CD4-positive, CD25-positive, alpha-beta regulatory T cell (primary cell): Measurements from ENCODE around the gene SLC28A1. TPM values are rescaled to one million over a fixed set of nuclear protein-coding genes. Genes with fewer than 3 reads are reported as not detected.
A peak's percentile ranks its signal among the peaks of the same experiment; 100 is the strongest.
"Not testable (repeated sequence)": the region's sequence is repeated elsewhere in the genome, so short reads cannot be mapped to it uniquely, and the experiment has no call there.

Source experiments
- ATAC-seq, 2 donors: fragments of 150-1000 bp; cut with Tn5 transposase; one replicate each; pipeline ENCODE4 v1.10.0; 2021; ENCODE audit warnings: low read depth in 2 of 2, moderate number of reproducible peaks in 2 of 2, moderate library complexity in 1 of 2
- DNase-seq, 3 donors: peaks; one replicate each; pipeline versions ENCODE4 v3.0.0 to v3.0.0-alpha.2; 2012 to 2022; ENCODE audit warnings: mixed read lengths in 1 of 3
- H3K27ac ChIP-seq: one replicate; pipeline ENCODE4 v1.7.0; 2013; ENCODE audit warnings: mild to moderate bottlenecking, low read length; ENCODE audit not compliant: insufficient read depth, poor library complexity, severe bottlenecking
- H3K27me3 ChIP-seq: one replicate; pipeline ENCODE4 v1.7.0; 2013; ENCODE audit warnings: low read length; ENCODE audit not compliant: control insufficient read depth, insufficient read depth
- H3K36me3 ChIP-seq: one replicate; pipeline ENCODE4 v1.7.0; 2013; ENCODE audit warnings: mild to moderate bottlenecking, low read length, moderate library complexity; ENCODE audit not compliant: control insufficient read depth, insufficient read depth
- H3K4me1 ChIP-seq: 2 replicates; pipeline ENCODE4 v1.7.0; 2013; ENCODE audit warnings: mild to moderate bottlenecking, low read length; ENCODE audit not compliant: insufficient read depth, control insufficient read depth, poor library complexity, severe bottlenecking
- H3K4me3 ChIP-seq: one replicate; pipeline ENCODE4 v1.7.0; 2013; ENCODE audit warnings: low read depth, mild to moderate bottlenecking, low read length, moderate library complexity
- H3K9me3 ChIP-seq, 2 experiments: 1 replicate in 1 of 2; 2 replicates in 1 of 2; pipeline ENCODE4 v1.7.0; 2013; ENCODE audit warnings: low read length in 2 of 2, mild to moderate bottlenecking in 1 of 2, moderate library complexity in 1 of 2; ENCODE audit not compliant: control insufficient read depth in 2 of 2
- H3K27ac Mint-ChIP-seq, 3 donors: one replicate each; pipeline ENCODE4 v1.8.0; 2020 to 2022; ENCODE audit warnings: mild to moderate bottlenecking in 3 of 3, mixed read lengths in 3 of 3, moderate library complexity in 2 of 3
- H3K27me3 Mint-ChIP-seq: one replicate; pipeline ENCODE4 v1.8.0; 2022; ENCODE audit warnings: mild to moderate bottlenecking, mixed read lengths
- H3K36me3 Mint-ChIP-seq: one replicate; pipeline ENCODE4 v1.8.0; 2020; ENCODE audit warnings: mixed read lengths
- H3K4me1 Mint-ChIP-seq, 4 donors: one replicate each; pipeline ENCODE4 v1.8.0; 2020 to 2022; ENCODE audit warnings: mixed read lengths in 4 of 4, mild to moderate bottlenecking in 1 of 4
- H3K4me3 Mint-ChIP-seq, 4 donors: one replicate each; pipeline ENCODE4 v1.8.0; 2020 to 2022; ENCODE audit warnings: mild to moderate bottlenecking in 4 of 4, mixed read lengths in 4 of 4, moderate library complexity in 3 of 4
- H3K9me3 Mint-ChIP-seq, 7 donors: one replicate each; pipeline ENCODE4 v1.8.0; 2020 to 2022; ENCODE audit warnings: mixed read lengths in 7 of 7, mild to moderate bottlenecking in 3 of 7, moderate library complexity in 2 of 7
- polyA plus RNA-seq, 4 donors: library from polyadenylated mRNA; unstranded; fragments of 300-500 nt; fragmentation: Illumina TruSeq; gene quantifications; one replicate each; pipeline ENCODE4 v1.2.3, GENCODE V29; 2021
- total RNA-seq: library from RNA; stranded (reverse); gene quantifications from one replicate; pipeline ENCODE4 v1.2.3, GENCODE V29; 2022

SLC28A1 gene
- total and polyA plus RNA-seq, 5 donors from 2014 or later, result not detected

GRCh38 chr15:84842781-84843180 is 41.7 kb upstream of the SLC28A1 start:
- Mint-ChIP-seq H3K4me3 (no peak overlapping the region), H3K27ac (no peak overlapping the region)

GRCh38 chr15:84844964-84845363 is 39.5 kb upstream of the SLC28A1 start:
- Histone ChIP-seq H3K36me3 (no peaks in the 10 kb centered on the region), H3K27me3 (no peaks in the 10 kb centered on the region), H3K9me3 (peaks cover 6 to 15% of the 10 kb centered on the region in 2 experiments), H3K4me1 (no peaks in the 10 kb centered on the region), H3K27ac (no peak overlapping the region), H3K4me3 (no peak overlapping the region)
- Mint-ChIP-seq H3K4me1 (no peaks in the 10 kb centered on the region), H3K4me3 (no peak overlapping the region), H3K27me3 (peaks cover 5% of the 10 kb centered on the region), H3K36me3 (peaks cover 4% of the 10 kb centered on the region), H3K27ac (no peak overlapping the region), H3K9me3 (peaks cover 2 to 16% (median 7%) of the 10 kb centered on the region in 7 donors)
- no peak for ATAC-seq
- no peak for DNase-seq

More at GRCh38 chr15:84842781-84843180, 41.7 kb upstream of the SLC28A1 start:
- H3K36me3 Mint-ChIP-seq, result peaks cover 4% of the 10 kb centered on the region
- no peak overlapping the region for H3K4me3 ChIP-seq
- no peaks in the 10 kb centered on the region for H3K4me1 Mint-ChIP-seq
- no peaks in the 10 kb centered on the region for H3K4me1 ChIP-seq
- peaks cover 8% of the 10 kb centered on the region for H3K27me3 Mint-ChIP-seq
- H3K9me3 Mint-ChIP-seq, result peaks cover 2 to 14% (median 5%) of the 10 kb centered on the region in 7 donors
- no peak overlapping the region for H3K27ac ChIP-seq
- ATAC-seq (no peak), DNase-seq (no peak)
- no peaks in the 10 kb centered on the region for H3K36me3 ChIP-seq
- H3K9me3 ChIP-seq, result peaks cover 6 to 15% of the 10 kb centered on the region in 2 experiments
- H3K27me3 ChIP-seq, result no peaks in the 10 kb centered on the region

- H3K4me3 ChIP-seq, H3K4me3 Mint-ChIP-seq, H3K27me3 ChIP-seq, H3K36me3 Mint-ChIP-seq, ATAC-seq, H3K36me3 ChIP-seq, H3K4me1 ChIP-seq, H3K27ac Mint-ChIP-seq, H3K27ac ChIP-seq, H3K4me1 Mint-ChIP-seq, H3K27me3 Mint-ChIP-seq: not testable (repeated sequence)
- peaks cover 6 to 15% of the 10 kb centered on the region in 2 experiments for H3K9me3 ChIP-seq
- peak in 1 of 3 donors; percentile 48 for DNase-seq
- peaks cover 2 to 16% (median 7%) of the 10 kb centered on the region in 7 donors for H3K9me3 Mint-ChIP-seq
Measured at GRCh38 chr15:84845631-84846030, 38.8 kb upstream of the SLC28A1 start.

- Mint-ChIP-seq H3K27me3 (peaks cover 5% of the 10 kb centered on the region), H3K4me3 (no peak overlapping the region), H3K36me3 (peaks cover 4% of the 10 kb centered on the region), H3K9me3 (peaks cover 2 to 16% (median 7%) of the 10 kb centered on the region in 7 donors), H3K4me1 (no peaks in the 10 kb centered on the region), H3K27ac (no peak overlapping the region)
- DNase-seq, result no peak
- Histone ChIP-seq H3K4me1 (no peaks in the 10 kb centered on the region), H3K9me3 (peaks cover 6 to 15% of the 10 kb centered on the region in 2 experiments), H3K27me3 (no peaks in the 10 kb centered on the region), H3K27ac (no peak overlapping the region), H3K4me3 (no peak overlapping the region), H3K36me3 (no peaks in the 10 kb centered on the region)
- ATAC-seq, result no peak
Measured at GRCh38 chr15:84846269-84846668, 38.2 kb upstream of the SLC28A1 start.

- H3K9me3 Mint-ChIP-seq, result peaks cover 2 to 16% (median 8%) of the 10 kb centered on the region in 7 donors
- Histone ChIP-seq H3K4me3 (no peak overlapping the region), H3K9me3 (peaks cover 6 to 15% of the 10 kb centered on the region in 2 experiments), H3K27ac (no peak overlapping the region), H3K36me3 (no peaks in the 10 kb centered on the region), H3K27me3 (no peaks in the 10 kb centered on the region), H3K4me1 (no peaks in the 10 kb centered on the region)
- no peaks in the 10 kb centered on the region for H3K4me1 Mint-ChIP-seq
- H3K36me3 Mint-ChIP-seq, result peaks cover 4% of the 10 kb centered on the region
- ATAC-seq, result no peak
- no peak for DNase-seq
- no peak overlapping the region for H3K27ac Mint-ChIP-seq
- H3K4me3 Mint-ChIP-seq, result peak overlapping the region in 1 of 4 donors; percentile 76
- H3K27me3 Mint-ChIP-seq, result no peaks in the 10 kb centered on the region
Measured at GRCh38 chr15:84847382-84847781, 37.1 kb upstream of the SLC28A1 start.

- Mint-ChIP-seq H3K27me3 (no peaks in the 10 kb centered on the region), H3K4me1 (no peaks in the 10 kb centered on the region), H3K27ac (no peak overlapping the region), H3K9me3 (peaks cover 0 to 7% (median 5%) of the 10 kb centered on the region in 7 donors), H3K36me3 (peaks cover under 1% of the 10 kb centered on the region), H3K4me3 (no peak overlapping the region)
- ATAC-seq (no peak), DNase-seq (no peak)
- Histone ChIP-seq H3K36me3 (no peaks in the 10 kb centered on the region), H3K27ac (no peak overlapping the region), H3K4me1 (no peaks in the 10 kb centered on the region), H3K9me3 (peaks cover 2 to 5% of the 10 kb centered on the region in 2 experiments), H3K4me3 (no peak overlapping the region), H3K27me3 (no peaks in the 10 kb centered on the region)
Measured at GRCh38 chr15:84852212-84852611, 32.2 kb upstream of the SLC28A1 start.

GRCh38 chr15:84855136-84855535 is 29.3 kb upstream of the SLC28A1 start:
- no peak overlapping the region for H3K27ac ChIP-seq
- no peaks in the 10 kb centered on the region for H3K27me3 Mint-ChIP-seq
- no peak for DNase-seq
- no peaks in the 10 kb centered on the region for H3K36me3 Mint-ChIP-seq
- no peaks in the 10 kb centered on the region for H3K27me3 ChIP-seq
- H3K4me3 ChIP-seq, result no peak overlapping the region
- H3K4me3 Mint-ChIP-seq, result no peak overlapping the region
- ATAC-seq, result no peak
- H3K9me3 ChIP-seq, result no peaks in the 10 kb centered on the region
- H3K4me1 Mint-ChIP-seq, result no peaks in the 10 kb centered on the region
- no peak overlapping the region for H3K27ac Mint-ChIP-seq
- H3K4me1 ChIP-seq, result no peaks in the 10 kb centered on the region
- H3K36me3 ChIP-seq, result no peaks in the 10 kb centered on the region
- H3K9me3 Mint-ChIP-seq, result peaks cover 0 to 2% (median 0%) of the 10 kb centered on the region in 7 donors

- DNase-seq (no peak), ATAC-seq (no peak)
- no peaks in the 10 kb centered on the region for H3K27me3 ChIP-seq
- H3K4me1 ChIP-seq, result no peaks in the 10 kb centered on the region
- H3K27ac ChIP-seq, result no peak overlapping the region
- Mint-ChIP-seq H3K4me3 (no peak overlapping the region), H3K36me3 (no peaks in the 10 kb centered on the region), H3K27ac (peak overlapping the region in 1 of 3 donors; percentile 16), H3K9me3 (peaks cover 0 to 2% (median 0%) of the 10 kb centered on the region in 7 donors), H3K27me3 (no peaks in the 10 kb centered on the region), H3K4me1 (no peaks in the 10 kb centered on the region)
- H3K4me3 ChIP-seq, result no peak overlapping the region
- no peaks in the 10 kb centered on the region for H3K9me3 ChIP-seq
- no peaks in the 10 kb centered on the region for H3K36me3 ChIP-seq
Measured at GRCh38 chr15:84855765-84856164, 28.7 kb upstream of the SLC28A1 start.
